A204.1 (cell line): ENCODE data around the gene SORL1.

Experiments
- FAIRE-seq: peaks from 2 replicates; lab custom pipeline; 2012; peaks lifted over from hg19 to GRCh38; lab: Jason Lieb, UNC

Gene SORL1

GRCh38 chr11:121657146-121657545 lies 205.0 kb downstream of the SORL1 start:
- FAIRE-seq: peak; percentile 35

DNA sequence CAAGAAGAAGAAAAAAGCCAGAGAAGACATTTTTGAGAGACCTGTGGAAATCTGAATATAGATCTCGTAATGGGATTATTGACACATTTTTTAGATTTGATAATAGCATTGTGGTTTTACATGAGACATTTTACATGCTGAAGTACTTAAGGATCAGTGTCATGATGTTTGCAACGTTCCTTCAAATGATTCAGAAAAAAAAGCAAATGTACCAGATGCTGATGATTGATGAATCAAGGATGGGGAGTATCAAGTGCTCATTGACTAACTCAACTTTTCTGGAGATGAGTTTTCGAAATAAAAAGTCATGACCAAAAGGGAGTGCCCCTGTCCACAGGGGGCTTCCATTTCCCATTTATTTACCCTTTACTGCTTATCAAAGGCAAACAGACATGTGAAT lies 207.7 kb downstream of the SORL1 start:
- FAIRE-seq: no peak

- no peak for FAIRE-seq
These were observed 209.9 kb downstream of the SORL1 start for GRCh38 chr11:121661880-121662486.

DNA sequence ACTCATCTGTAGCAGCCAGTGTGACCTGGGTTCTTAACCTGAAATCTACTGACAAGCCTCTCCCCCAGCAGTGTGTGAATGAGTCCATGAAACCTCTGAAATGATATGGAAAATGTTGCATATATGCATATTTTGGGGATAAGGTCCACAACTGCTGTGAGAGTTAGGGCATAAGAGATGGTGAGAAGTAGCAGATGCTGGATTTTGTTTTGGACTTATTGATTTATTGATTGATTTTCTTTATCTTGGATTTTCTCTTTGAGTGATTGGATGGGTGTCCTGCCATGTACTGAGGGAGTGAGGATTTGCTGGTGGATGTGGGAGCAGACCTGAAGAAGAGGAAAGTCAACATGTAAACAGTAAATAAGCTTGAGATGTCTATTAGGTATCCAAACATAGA lies 212.0 kb downstream of the SORL1 start:
- no peak for FAIRE-seq

DNA sequence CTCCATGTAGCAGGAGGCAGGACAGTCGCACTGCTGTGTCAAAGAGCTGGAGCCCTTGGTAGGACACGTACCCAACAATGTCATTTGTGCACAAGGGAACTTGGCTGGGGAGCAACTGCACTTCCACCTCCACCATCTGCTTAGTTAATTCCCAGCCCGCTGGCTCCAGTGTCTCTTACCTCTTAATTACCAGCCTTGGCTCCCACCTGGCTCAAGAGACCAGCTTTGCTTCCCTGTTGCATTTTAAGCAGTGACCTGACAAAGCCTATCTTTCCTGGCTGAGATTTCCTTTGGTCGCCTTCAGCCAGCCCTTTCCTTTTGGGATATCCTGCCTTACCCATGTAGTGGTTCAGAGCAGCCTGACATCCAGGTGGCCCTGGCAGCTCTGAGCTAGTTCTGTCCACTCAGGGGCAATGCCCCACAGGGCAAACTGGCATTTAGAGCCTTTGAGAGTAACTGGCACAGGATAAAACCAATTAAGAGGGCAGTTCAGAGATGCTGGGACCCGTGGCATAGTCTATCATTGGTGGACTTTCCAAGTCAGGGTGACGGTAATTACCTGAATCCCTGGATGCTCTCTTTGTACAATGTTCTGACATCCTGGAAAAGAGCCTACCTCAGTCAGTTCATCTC lies 213.2 kb downstream of the SORL1 start:
- FAIRE-seq: no peak

- FAIRE-seq: no peak
These were observed 215.7 kb downstream of the SORL1 start for GRCh38 chr11:121667836-121668235.

DNA sequence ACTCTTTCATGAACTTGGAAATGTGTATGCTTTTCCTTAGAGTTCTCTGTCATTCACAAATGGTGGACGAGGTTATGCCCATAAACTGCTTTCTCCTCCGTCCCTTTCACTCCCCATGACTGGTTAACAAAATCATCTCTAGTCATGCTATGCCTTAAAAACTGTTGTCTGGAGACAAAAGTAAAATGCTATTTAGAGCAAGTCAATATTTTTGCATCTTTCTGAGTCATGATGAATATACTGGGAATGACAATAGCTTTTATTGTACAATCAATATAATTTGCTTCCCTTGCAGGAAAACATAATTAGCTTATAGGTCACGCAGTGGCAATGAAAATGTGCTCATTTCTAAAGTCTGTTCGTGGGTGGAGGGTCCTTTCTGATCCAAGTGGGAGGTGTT lies 217.3 kb downstream of the SORL1 start:
- no peak for FAIRE-seq

GRCh38 chr11:121670266-121670665 lies 218.2 kb downstream of the SORL1 start:
- no peak for FAIRE-seq

DNA sequence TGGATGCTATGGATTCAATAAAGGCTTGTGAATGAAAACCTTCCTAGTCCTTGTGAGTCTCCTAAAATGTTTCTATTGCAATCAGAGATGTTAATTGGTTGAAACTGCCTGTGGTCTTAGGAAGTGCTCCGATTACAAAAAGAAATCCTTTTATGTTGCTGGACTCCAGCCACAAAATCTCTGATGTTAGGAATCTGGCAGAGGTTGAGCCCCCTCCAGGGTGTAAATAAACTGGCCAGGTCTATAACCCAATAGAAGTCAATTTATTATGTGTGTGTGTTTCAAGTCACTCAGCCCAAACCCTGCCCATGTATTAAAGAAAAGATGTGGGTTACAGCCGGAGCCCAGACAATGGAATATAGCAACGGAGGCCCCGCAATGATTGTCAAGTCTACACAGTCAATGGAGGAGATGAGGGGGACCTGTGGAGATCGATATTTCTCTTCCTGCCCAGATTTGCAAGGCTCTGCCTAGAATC lies 218.7 kb downstream of the SORL1 start:
- peak; percentile 96 for FAIRE-seq

DNA sequence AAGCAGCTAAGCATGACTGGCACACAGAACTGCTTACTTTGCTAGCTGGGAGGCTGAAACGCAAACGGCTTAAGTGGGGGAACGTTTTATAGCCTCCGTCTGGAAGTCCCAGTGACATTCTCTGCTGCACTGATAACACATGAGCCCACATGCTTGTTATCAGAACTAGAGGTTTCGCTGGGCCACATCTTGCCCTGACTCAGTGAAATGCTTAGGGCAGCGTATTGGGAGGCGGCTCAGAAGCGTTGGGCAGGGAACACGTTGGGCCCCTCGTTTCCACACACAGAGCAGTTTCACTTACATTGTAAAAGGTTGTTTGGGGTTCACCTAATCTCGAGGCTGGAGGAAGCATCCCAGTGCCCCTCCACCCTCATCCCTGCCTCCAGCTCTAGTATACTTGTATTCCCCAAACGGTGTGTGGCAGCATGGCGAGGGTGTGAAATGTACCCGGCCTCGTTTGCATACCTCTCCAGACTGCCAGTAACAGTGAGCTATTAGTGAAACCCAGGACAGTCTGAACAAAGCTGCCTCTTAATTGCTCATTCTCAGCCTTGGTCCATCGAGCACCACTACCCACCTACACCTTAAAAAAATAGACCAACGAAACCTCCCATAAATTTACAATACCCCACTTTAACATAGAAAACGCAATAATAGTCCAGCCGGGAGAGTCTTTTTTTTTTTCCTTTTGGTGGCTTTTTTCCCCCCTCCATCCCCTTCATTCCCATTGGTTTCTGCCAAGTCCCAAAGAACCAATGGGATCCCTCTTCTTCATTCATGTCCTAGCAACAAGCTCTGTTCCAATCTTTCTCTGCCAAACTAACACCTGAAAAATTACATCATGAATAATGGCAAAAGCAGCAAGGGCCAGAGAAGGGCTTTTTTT lies 219.4 kb downstream of the SORL1 start:
- peak; percentile 83 for FAIRE-seq

DNA sequence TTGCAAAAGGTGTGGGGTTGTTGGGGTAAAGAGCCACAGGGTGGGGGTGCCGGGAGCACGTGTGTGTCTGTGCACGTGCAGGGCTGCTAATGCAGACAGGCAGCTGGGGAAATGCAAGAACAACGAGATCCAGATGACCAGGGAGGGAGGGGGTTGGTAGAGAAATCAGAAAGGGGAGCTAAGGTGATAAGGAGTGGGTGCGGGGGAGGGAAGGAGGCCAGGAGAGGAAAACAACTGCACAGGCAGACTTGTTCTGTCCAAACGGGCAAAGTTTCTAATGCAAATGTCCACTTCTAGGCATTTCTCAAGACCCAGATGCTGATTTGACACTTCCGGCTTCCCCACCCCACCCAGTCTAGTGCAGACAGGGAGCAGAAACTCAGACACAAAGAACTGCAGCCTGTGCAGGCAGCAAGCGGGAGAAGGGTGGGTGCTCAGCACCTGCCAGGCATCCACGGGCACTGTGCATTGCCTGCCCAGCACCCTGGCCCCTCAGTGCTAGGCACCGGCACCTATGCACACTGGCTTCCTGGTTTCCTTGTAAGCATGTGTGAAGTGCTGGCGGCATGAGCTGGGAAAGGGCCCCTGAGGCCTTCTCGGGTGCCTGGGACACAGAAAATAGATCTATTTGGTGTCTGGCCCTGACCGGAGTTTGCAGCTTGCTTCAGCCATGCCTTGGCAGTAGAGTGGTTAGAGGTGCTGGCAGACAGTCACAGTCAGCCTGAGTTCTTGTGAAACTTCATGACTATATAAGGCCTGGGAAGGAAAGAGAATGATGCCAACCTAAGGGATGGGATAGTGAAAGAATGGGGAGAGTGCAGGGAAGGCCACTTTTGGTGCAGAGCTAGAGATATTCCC lies 220.7 kb downstream of the SORL1 start:
- FAIRE-seq: no peak

DNA sequence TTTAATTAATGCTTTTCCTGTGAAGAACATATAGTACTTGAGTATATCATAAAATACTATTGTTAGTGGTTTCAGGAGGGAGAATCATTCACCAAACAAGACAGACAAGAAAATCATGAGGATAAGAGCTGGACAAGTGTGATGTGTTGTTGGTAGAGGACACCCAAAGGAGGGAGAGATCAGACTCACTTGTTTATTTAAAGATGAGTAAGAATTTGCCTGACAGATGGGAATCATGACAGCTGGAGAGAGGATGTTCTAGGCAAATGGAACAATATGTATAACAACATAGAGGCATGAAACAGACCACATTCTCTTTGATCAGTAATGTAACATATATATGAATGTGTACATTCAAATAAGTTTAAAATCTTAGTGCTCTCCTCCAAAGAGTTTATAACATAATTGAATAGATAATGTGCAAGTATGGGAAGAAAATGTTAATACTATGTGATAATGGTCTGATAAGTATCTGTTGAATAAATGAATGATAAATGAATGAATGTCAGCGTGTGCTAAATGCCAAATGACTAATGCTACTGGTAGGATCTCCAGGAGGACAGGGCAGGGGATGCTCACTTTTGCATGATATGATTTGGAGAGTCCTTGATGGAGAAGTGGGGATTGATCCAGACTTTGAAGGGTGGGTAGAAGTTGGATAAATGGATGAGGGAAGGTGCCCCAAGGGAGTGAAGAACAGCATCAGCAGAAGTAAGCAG lies 229.6 kb downstream of the SORL1 start:
- no peak for FAIRE-seq
